IPS-15b (cell line): ENCODE measurements around the gene MLST8.

Experiments used
- H3K27me3 ChIP-seq: one replicate; pipeline ENCODE4 v1.6.1; 2013; ENCODE audit warnings: low read length; ENCODE audit not compliant: control insufficient read depth, insufficient read depth
- H3K36me3 ChIP-seq: one replicate; pipeline ENCODE4 v1.6.1; 2013; ENCODE audit warnings: low read length; ENCODE audit not compliant: control insufficient read depth, insufficient read depth
- H3K4me1 ChIP-seq: one replicate; pipeline ENCODE4 v1.6.1; 2013; ENCODE audit warnings: mild to moderate bottlenecking, low read length; ENCODE audit not compliant: control insufficient read depth, insufficient read depth
- H3K4me3 ChIP-seq: one replicate; pipeline ENCODE4 v1.5.1; 2013; ENCODE audit warnings: low read depth, low read length
- H3K9ac ChIP-seq: one replicate; pipeline ENCODE4 v1.6.1; 2013; ENCODE audit warnings: low read depth, mild to moderate bottlenecking, low read length
- H3K9me3 ChIP-seq: one replicate; pipeline ENCODE4 v1.6.1; 2013; ENCODE audit warnings: mild to moderate bottlenecking, low read length; ENCODE audit not compliant: control insufficient read depth, insufficient read depth

Gene MLST8

DNA sequence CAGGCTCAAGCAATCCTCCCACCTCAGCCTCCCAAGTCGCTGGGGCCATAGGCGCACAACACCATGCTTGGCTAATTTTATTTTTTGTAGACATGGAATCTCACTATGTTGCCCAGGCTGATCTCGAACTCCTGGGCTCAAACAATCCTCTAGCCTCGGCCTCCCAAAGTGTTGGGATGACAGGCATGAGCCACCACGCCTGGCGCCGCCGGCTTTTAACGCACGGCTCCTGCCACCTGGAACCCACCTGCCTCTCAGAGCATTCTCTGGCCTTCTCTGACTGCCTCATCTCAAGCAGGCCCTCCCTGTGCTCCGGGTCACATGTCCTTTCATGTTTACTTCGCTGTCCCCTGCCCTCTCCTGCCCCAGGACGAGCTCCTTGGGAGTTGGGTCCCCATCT is 19.2 kb upstream of the MLST8 start:
- H3K4me1 ChIP-seq: no peaks in the 10 kb centered on the region
- no peak overlapping the region for H3K9ac ChIP-seq
- peaks cover 3% of the 10 kb centered on the region for H3K36me3 ChIP-seq
- no peak overlapping the region for H3K4me3 ChIP-seq
- H3K9me3 ChIP-seq: no peaks in the 10 kb centered on the region
- H3K27me3 ChIP-seq: no peaks in the 10 kb centered on the region

- no peaks in the 10 kb centered on the region for H3K4me1 ChIP-seq
- no peak overlapping the region for H3K9ac ChIP-seq
- H3K9me3 ChIP-seq: no peaks in the 10 kb centered on the region
- H3K27me3 ChIP-seq: no peaks in the 10 kb centered on the region
- H3K36me3 ChIP-seq: peaks cover 3% of the 10 kb centered on the region
- H3K4me3 ChIP-seq: no peak overlapping the region
These were observed 18.7 kb upstream of the MLST8 start for GRCh38 chr16:2186505-2186904.

DNA sequence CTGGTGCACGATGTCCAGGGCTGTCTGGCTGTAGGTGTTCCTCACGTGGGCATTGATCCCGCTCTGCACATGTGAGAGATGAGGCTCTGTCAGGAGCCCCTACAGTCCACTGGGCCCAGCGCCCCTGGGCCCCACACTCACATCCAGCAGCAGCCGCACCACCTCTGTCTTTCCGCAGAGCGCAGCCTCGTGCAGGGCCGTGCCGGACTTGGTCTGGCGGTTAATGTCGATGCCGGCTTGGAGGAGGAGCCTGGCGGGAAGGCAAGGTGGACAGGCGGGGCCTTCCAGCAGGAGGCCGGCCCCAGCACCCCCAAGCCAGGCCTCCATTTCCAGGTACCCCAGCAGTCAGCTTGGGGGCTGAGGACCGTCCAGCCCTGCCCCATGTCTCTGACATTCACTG is 18.0 kb upstream of the MLST8 start:
- Histone ChIP-seq H3K4me3 (no peak overlapping the region), H3K27me3 (no peaks in the 10 kb centered on the region), H3K9ac (no peak overlapping the region), H3K9me3 (no peaks in the 10 kb centered on the region), H3K36me3 (peaks cover 3% of the 10 kb centered on the region), H3K4me1 (no peaks in the 10 kb centered on the region)

- H3K9ac ChIP-seq: no peak overlapping the region
- no peak overlapping the region for H3K4me3 ChIP-seq
- H3K4me1 ChIP-seq: no peaks in the 10 kb centered on the region
- no peaks in the 10 kb centered on the region for H3K36me3 ChIP-seq
- no peaks in the 10 kb centered on the region for H3K9me3 ChIP-seq
- no peaks in the 10 kb centered on the region for H3K27me3 ChIP-seq
These were observed 16.9 kb upstream of the MLST8 start for GRCh38 chr16:2188395-2188794.

GRCh38 chr16:2189252-2189893 is 15.9 kb upstream of the MLST8 start:
- no peak overlapping the region for H3K9ac ChIP-seq
- no peaks in the 10 kb centered on the region for H3K27me3 ChIP-seq
- H3K9me3 ChIP-seq: no peaks in the 10 kb centered on the region
- H3K36me3 ChIP-seq: no peaks in the 10 kb centered on the region
- no peaks in the 10 kb centered on the region for H3K4me1 ChIP-seq
- H3K4me3 ChIP-seq: no peak overlapping the region

DNA sequence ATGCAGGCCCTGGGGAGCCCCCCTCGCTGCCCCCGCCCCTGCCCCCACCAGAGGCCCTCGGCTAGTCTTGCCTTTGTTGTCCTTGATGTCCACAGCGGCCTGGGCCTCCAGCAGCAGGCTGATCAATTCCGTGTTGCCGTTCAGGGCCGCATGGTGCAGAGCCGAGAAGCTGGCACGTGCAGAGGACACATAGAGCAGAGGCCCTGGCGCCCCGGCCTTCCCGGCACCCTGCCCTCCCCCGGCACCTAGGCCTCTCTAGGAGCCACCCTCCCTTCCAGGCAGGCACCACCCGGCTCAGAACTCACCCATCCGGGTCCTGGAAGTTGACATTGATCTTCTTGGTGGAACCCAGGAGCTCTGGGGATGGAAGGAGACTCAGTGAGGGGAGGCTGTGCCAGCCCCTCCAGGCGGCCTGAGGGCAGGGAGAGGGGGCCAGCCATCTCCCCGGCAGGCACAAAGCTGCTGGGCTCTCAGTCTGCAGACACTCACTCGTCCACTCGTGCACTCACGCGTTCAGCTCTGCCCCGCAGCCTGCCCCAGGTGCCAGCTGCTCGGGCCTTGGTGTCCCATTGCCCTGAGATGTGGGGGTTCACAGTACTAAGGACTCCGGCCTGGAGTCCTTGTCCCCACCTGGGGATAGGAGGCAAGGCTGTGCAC is 15.1 kb upstream of the MLST8 start:
- Histone ChIP-seq H3K9ac (peak overlapping the region; percentile 47), H3K9me3 (no peaks in the 10 kb centered on the region), H3K4me1 (no peaks in the 10 kb centered on the region), H3K27me3 (no peaks in the 10 kb centered on the region), H3K36me3 (no peaks in the 10 kb centered on the region), H3K4me3 (no peak overlapping the region)

DNA sequence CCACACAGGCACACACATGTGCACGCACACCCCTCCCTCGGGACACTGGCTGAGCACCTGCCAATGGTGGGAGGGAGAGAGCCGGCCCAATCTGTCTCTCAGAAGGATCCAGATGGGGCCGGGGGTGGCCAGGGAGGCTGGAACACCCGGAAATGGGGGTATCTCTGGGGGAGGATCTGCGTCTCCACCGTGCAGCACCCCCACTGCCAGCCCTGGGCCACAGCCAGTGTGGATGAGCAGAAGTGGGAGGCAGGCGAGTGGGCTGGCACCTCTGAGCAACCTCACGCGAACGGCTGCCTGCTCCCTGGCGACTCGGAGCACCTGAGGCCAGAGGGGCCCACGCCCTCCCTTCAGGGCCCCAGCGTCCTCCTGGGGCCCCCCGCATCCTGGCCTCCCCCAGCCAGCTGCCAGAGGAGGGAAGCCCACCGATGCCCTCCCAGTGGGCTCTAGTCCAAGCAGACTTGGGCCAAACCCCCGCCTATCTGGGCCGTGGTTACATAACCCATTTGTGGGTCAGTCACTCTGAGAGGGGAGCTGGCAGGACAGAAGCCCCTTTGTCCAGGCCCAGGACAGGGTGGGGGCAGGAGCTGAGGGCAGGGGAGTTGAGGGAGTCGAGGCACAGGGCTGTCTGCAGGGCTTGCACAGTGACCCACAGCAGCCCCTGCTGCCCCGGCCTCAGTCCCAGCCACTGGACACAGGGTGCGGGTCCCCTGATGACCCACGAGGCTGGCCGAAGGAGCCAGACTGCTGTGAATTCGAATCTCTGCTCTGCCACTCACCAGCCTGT is 14.4 kb upstream of the MLST8 start:
- Histone ChIP-seq H3K4me1 (no peaks in the 10 kb centered on the region), H3K4me3 (no peak overlapping the region), H3K9ac (peak overlapping the region; percentile 47), H3K27me3 (peaks cover 3% of the 10 kb centered on the region), H3K9me3 (no peaks in the 10 kb centered on the region), H3K36me3 (no peaks in the 10 kb centered on the region)

GRCh38 chr16:2191446-2191706 is 13.9 kb upstream of the MLST8 start:
- no peak overlapping the region for H3K9ac ChIP-seq
- peaks cover 3% of the 10 kb centered on the region for H3K27me3 ChIP-seq
- no peaks in the 10 kb centered on the region for H3K9me3 ChIP-seq
- no peaks in the 10 kb centered on the region for H3K4me1 ChIP-seq
- no peak overlapping the region for H3K4me3 ChIP-seq
- H3K36me3 ChIP-seq: no peaks in the 10 kb centered on the region

DNA sequence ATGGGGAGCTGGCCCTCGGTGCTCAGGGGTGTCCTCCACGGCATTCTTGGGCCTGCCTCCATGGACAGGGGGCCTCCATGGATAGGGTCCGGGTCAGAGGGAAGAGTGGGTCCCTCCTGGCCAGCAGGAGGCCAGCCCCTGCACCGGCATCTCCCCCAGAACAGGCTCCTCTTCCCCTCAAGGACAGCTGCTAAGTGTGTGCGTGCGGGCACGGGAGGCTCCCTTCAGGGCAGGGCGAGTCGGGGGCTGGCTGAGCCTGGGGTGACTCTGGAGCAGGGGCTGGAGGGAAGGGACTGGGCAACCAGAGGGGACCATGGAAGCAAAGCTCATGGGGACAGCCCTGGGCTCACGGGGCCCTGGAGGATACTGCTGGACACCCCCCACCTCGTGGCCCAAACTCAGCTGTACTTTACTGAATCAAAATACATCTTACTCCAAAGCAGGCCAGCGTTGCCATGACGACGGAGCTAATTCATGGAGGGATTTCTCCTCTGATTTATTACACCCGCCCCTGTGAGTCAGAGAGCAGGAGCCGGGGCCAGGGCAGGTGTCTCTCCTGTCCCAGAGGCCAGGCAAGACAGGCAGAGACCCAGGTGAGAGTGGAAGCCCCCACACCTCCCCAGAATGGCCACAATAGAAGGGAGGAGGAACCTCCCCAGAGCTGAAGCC is 11.0 kb upstream of the MLST8 start:
- H3K4me1 ChIP-seq: no peaks in the 10 kb centered on the region
- no peaks in the 10 kb centered on the region for H3K36me3 ChIP-seq
- H3K27me3 ChIP-seq: peaks cover 24% of the 10 kb centered on the region
- no peak overlapping the region for H3K9ac ChIP-seq
- no peak overlapping the region for H3K4me3 ChIP-seq
- H3K9me3 ChIP-seq: no peaks in the 10 kb centered on the region

- Histone ChIP-seq H3K4me3 (peak overlapping the region; percentile 49), H3K4me1 (no peaks in the 10 kb centered on the region), H3K27me3 (peaks cover 24% of the 10 kb centered on the region), H3K9me3 (no peaks in the 10 kb centered on the region), H3K9ac (no peak overlapping the region), H3K36me3 (no peaks in the 10 kb centered on the region)
These were observed 10.4 kb upstream of the MLST8 start for GRCh38 chr16:2194852-2195321.

DNA sequence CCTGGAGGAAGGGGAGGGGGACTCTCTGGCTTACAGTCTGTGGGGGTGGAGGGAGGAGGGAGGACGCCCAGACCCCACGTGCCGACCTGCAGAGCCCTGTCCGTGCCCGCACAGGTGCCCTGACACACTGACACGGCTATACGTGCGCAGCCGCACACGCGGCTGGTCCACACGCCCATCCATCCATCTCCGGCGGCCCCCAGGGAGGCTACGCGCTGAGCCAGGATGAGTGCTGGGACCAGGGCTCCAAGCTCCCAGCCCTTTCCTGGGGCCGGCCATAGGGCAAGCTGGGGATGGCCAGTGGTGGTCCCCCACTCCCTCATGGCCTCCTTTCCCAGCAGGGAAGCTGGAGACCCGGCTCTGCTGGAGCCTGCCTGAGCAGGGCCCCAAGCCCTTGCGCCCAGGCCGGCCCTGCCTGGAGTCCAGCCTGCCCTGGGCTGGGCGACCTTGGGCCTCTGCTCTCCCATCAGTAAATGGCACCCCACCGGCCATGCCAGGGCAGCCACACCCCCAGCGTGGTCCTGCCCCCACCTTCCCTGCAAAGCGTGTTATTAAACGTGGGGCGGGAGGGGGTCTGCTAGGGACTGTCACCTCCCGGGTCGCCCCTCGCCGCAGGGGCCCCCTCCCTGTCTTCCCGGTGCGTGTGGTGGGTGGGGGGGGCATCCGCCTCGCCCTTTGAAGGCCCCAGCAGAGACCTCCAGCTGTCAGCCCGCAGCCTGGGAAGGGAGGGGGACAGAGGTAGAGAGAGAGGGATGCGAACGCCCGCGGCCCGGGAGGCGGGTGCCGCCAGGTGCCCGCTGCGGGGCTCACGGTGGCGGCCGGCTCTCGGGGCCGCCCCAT is 9.7 kb upstream of the MLST8 start:
- no peaks in the 10 kb centered on the region for H3K36me3 ChIP-seq
- H3K9me3 ChIP-seq: no peaks in the 10 kb centered on the region
- H3K4me3 ChIP-seq: peak overlapping the region; percentile 49
- peaks cover 28% of the 10 kb centered on the region for H3K27me3 ChIP-seq
- no peak overlapping the region for H3K9ac ChIP-seq
- no peaks in the 10 kb centered on the region for H3K4me1 ChIP-seq
